Nephron (organoid): ENCODE results near the gene ROBO3.
A peak's percentile ranks its signal among the peaks of the same experiment; 100 is the strongest.

Experiments used
- H3K27ac Mint-ChIP-seq, 3 experiments: 2 replicates each; pipeline ENCODE4 v1.8.0; 2020; ENCODE audit warnings: mixed read lengths in 3 of 3, mild to moderate bottlenecking in 2 of 3, moderate library complexity in 1 of 3
- H3K27me3 Mint-ChIP-seq: 2 replicates; pipeline ENCODE4 v1.8.0; 2021; ENCODE audit warnings: low read depth, mild to moderate bottlenecking, moderate library complexity, mixed read lengths
- H3K36me3 Mint-ChIP-seq: 2 replicates; pipeline ENCODE4 v1.8.0; 2020; ENCODE audit warnings: low read depth, mixed read lengths
- H3K4me1 Mint-ChIP-seq: 2 replicates; pipeline ENCODE4 v1.8.0; 2020; ENCODE audit warnings: mixed read lengths
- H3K4me3 Mint-ChIP-seq, 3 experiments: 2 replicates each; pipeline ENCODE4 v1.8.0; 2020; ENCODE audit warnings: mild to moderate bottlenecking in 3 of 3, mixed read lengths in 3 of 3, moderate library complexity in 2 of 3
- H3K9me3 Mint-ChIP-seq: 2 replicates; pipeline ENCODE4 v1.8.0; 2020; ENCODE audit warnings: mixed read lengths
- CTCF ChIP-seq, 3 experiments: fragments of 200-600 bp; sonication (generic); IDR thresholded peaks; one replicate each; pipeline ENCODE4 v1.5.0; 2021; ENCODE audit warnings: antibody characterized with exemption in 3 of 3; ENCODE audit not compliant: unreplicated experiment in 3 of 3

The ROBO3 gene

DNA sequence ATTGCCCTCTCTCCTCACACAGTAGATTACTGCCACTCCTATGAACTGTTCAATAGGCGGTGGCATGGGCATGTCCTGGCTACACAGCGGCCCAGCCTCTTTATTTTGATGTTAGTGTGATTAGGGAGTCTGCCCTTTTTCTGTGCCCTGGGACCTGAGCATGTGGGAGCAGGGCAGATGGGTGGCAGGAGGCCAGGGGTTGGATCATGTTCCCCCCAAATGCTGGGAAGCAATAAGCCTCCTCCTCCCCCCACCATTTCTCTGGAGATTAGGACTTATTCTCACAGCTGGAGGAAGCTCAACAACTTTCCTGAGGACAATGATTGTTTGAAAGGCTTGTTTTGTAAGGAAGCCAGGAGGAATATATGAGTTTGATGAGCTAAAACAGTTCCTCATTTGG, 54.7 kb downstream of the ROBO3 start:
- Mint-ChIP-seq H3K9me3 (peaks cover 7% of the 10 kb centered on the region), H3K36me3 (no peaks in the 10 kb centered on the region), H3K27me3 (peaks cover 21% of the 10 kb centered on the region), H3K27ac (peak overlapping the region in 2 of 3 experiments; percentile 55 to 71), H3K4me3 (peak overlapping the region; percentile 14 to 60 (median 59)), H3K4me1 (peaks cover 28% of the 10 kb centered on the region)
- no peak for TF ChIP-seq CTCF (IDR thresholded peaks at IDR 0.05; ENCODE audit: unreplicated experiment in 3 of 3)

DNA sequence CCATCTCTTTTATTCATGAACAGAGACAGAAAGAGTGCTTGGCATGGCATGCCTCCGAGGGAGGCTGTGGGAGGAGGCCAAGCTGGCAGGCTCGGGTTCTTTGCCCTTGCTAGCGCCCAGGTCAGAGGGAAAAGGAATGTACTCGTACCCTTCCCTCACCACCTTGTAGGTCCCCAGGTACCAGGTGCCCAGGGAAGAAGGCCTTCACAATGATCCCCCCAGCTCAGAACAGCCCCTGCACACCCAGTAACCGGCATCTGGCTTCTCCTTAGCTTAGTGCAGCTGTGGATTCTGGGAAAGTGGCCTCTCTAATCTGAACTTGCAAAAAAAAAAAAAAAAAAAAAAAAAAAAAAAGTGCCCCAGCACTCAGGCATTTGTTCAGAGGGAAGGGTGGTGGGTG, 55.1 kb downstream of the ROBO3 start:
- Mint-ChIP-seq H3K36me3 (no peaks in the 10 kb centered on the region), H3K27me3 (peaks cover 21% of the 10 kb centered on the region), H3K27ac (peak overlapping the region in 2 of 3 experiments; percentile 71 to 91), H3K4me1 (peaks cover 28% of the 10 kb centered on the region), H3K4me3 (peak overlapping the region; percentile 75 to 86 (median 84)), H3K9me3 (peaks cover 2% of the 10 kb centered on the region)
- no peak for TF ChIP-seq CTCF (IDR thresholded peaks at IDR 0.05; ENCODE audit: unreplicated experiment in 3 of 3)

DNA sequence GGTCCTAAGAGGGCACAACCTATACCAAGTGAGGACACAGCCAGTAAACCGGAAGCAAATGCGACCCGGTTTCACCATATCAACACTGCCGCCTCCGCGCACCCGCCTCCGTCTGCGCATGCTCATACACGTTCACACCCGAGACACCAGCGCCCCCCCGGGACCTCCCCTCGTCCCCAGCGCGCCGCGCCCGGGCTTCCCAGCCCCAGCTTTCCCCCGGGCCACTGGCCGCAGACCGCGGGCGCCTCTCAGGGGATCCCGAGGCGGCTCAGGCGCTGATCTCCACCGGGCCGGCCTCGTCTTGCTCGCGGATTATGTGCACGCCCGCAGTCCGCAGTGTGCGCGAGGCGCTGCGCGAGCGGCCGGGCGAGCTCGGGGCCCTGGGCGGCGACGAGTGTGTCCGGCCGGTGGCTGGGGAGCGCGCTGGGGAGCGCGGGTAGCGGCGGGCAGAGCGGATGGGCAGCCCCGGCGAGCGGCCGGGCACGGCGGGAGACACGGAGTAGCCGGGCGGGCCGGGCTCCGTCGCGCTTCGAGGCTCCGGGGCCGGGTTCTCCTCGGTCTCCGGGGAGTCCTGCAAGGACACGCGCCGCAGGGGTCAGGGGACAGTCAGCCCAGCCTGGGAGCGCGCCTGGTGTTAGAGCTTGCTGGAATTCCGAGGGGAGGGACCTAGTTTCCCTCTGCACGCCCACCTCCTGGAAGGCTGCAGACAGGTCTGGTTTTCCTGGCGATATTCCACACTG, 55.8 kb downstream of the ROBO3 start:
- Mint-ChIP-seq H3K27me3 (peaks cover 18% of the 10 kb centered on the region), H3K27ac (peak overlapping the region; percentile 57 to 91 (median 71)), H3K4me1 (peaks cover 28% of the 10 kb centered on the region), H3K36me3 (no peaks in the 10 kb centered on the region), H3K4me3 (peak overlapping the region; percentile 75 to 86 (median 84)), H3K9me3 (peaks cover under 1% of the 10 kb centered on the region)
- no peak for TF ChIP-seq CTCF (IDR thresholded peaks at IDR 0.05; ENCODE audit: unreplicated experiment in 3 of 3)

GRCh38 chr11:124922831-124923230, 57.6 kb downstream of the ROBO3 start:
- TF ChIP-seq CTCF (IDR thresholded peaks at IDR 0.05; ENCODE audit: unreplicated experiment in 3 of 3): no peak
- Mint-ChIP-seq H3K27me3 (peaks cover 20% of the 10 kb centered on the region), H3K36me3 (no peaks in the 10 kb centered on the region), H3K4me1 (peaks cover 19% of the 10 kb centered on the region), H3K4me3 (peak overlapping the region in 1 of 3 experiments; percentile 33), H3K9me3 (no peaks in the 10 kb centered on the region), H3K27ac (no peak overlapping the region)

DNA sequence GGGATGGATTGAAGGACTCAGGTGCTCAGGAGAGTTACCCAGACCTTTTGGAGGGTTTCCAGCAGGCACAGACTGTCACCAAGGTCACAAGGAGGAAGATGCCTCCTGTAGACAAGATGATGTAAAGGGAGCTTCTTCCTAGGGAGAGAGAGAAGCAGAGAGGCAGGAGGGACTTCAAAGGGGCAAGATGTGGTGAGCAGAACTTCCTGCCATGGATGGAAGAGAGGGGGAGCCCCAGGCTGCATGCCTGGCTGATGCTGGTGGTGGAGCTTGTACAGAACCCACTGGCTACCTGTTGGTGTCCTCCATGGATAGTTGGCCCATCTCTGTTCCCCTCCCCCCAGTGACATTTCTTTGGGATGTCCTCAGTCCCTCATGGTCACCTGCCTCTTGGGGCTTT, 58.1 kb downstream of the ROBO3 start:
- peak overlapping the region in 1 of 3 experiments; percentile 3 for H3K4me3 Mint-ChIP-seq
- no peak overlapping the region for H3K27ac Mint-ChIP-seq
- H3K4me1 Mint-ChIP-seq: peaks cover 17% of the 10 kb centered on the region
- TF ChIP-seq CTCF (IDR thresholded peaks at IDR 0.05; ENCODE audit: unreplicated experiment in 3 of 3): no peak
- H3K36me3 Mint-ChIP-seq: no peaks in the 10 kb centered on the region
- peaks cover 20% of the 10 kb centered on the region for H3K27me3 Mint-ChIP-seq
- H3K9me3 Mint-ChIP-seq: no peaks in the 10 kb centered on the region
